Stimulated activated CD4-positive, alpha-beta T cell treated with anti-CD3 and anti-CD28 coated beads, Interleukin-4, amount 100 ng/mL, for 48 hours (primary cell): Measurements from ENCODE around the gene FOXS1.

Source experiments
- DNase-seq, 2 donors: peaks; one replicate each; pipeline ENCODE4 v3.0.0-alpha.2; 2020; ENCODE audit warnings: low read depth in 2 of 2

The FOXS1 gene

GRCh38 chr20:31845300-31845863 lies at the start of gene FOXS1:
Gene FOXS1 (minus strand): TSS chr20:31845604. CDS start chr20:31845542, 62 bp downstream.
- no peak for DNase-seq

GRCh38 chr20:31890646-31891045 lies 45.2 kb upstream of the FOXS1 start:
- no peak for DNase-seq

- no peak for DNase-seq
These were observed 38.4 kb upstream of the FOXS1 start for GRCh38 chr20:31883829-31884228.

GRCh38 chr20:31881945-31882344 lies 36.5 kb upstream of the FOXS1 start:
- DNase-seq, result no peak

DNA sequence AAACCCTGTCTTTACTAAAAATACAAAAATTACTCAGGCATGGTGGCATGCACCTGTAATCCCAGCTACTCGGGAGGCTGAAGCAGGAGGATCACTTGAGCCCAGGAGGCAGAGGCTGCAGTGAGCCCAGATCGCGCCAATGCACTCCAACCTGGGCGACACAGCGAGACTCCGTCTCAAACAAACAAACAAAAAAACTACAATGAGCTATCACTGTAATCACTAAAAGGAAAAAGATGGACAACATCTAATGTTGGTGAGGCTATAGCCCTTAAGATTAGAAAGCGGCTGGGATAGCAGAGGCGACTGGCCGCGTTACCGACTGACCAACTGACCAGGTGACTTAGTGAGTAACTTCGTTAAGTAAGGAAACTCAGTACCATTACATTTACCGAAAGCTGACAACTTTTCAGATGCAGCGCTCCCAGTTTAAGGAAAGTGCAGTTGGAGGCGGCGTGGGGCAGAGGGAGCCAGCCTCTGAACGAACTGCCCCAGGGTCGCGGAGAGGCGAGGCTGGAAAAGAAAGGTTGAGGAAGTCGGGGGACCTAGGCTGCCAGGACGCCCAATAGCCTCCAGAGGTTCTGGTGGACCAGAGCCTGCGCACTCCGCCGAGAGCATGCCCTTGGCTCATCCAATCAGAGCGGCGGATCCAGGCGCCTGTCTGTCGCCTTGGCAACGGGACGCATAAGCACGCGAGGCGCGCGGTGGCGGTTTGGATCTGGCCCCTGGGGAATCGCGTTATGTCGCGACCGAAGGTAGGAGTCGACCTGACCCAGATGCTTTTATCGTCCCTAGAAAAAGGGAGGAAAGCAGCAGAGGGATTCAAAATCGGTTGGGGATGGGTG lies 34.0 kb upstream of the FOXS1 start:
- DNase-seq, result peak; percentile 78 to 84

GRCh38 chr20:31877684-31878083 lies 32.3 kb upstream of the FOXS1 start:
- DNase-seq, result no peak

DNA sequence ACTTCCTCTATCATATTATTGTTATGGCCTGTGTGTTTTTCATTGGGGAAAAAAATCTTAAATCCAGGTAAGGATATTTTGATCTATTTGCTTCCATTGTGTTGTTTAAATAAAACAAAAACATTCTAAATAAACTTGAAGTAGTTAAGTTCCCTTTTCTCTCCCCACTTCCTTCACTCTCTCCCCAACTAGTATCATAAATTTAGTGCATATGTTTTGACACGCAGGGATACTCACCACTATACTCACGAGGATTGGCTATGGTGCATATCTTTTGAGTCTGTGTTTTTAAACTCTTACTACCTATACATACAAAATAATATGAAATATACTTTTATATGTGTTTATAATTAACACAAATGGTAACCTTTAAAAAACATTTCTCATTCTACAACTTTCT lies 30.3 kb upstream of the FOXS1 start:
- no peak for DNase-seq

GRCh38 chr20:31872406-31872805 lies 27.0 kb upstream of the FOXS1 start:
- no peak for DNase-seq

DNA sequence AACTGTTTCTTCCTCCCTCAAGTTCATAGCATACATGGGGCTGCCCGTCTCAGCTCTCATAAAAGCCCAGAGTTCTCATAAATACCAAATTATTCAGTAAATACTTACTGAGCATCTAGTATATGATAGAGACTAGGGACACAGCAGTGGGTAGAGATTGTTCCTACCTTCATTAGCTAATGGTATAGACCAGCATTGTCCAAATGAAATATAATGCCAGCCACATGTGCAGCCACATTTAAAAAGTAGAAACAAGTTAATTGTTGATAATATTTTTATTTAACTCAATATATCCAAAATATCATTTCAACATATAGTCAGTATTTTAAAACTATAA lies 26.2 kb upstream of the FOXS1 start:
- DNase-seq, result no peak

DNA sequence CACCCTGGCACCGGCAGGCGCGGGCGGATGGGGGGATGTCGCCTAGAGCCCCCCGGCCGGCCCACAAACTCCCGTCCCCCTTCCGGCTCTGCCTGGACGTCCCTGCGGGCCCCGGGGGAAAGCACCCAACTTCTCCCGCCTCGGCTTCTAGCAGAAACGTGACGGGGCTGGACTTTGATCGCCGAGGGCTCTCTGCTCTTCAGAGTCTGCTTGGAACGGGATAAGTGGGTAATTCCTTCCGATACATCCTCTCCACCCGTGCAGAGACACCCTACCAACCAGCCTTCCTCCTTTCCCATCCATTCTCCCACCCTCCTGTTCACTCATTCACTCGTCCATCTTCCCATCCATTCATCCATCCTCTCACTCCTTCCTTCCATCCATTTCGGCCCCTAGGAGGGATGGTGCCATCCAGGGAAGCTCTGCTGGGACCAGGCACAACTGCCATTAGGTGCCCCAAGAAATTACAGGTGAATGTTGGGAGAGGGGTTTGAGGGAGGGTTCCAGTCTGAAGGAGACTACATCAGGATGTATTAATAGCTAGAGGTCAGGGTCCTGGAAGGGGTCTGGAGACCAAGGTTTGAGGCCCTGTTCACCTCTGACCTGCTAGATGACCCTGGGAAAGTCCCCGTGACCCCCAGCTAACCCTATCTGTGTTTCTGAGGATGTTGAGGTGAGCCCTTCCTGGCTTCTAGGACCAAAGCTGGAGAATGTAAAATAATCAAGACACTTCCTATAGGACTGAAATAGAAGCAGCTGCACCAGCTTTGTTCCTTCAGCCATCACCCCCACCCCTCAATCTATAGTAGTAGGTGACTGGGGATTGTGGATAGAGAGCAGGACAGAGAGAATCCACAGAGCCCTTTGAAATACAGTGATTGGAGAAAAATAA lies 25.6 kb upstream of the FOXS1 start:
- DNase-seq, result no peak

DNA sequence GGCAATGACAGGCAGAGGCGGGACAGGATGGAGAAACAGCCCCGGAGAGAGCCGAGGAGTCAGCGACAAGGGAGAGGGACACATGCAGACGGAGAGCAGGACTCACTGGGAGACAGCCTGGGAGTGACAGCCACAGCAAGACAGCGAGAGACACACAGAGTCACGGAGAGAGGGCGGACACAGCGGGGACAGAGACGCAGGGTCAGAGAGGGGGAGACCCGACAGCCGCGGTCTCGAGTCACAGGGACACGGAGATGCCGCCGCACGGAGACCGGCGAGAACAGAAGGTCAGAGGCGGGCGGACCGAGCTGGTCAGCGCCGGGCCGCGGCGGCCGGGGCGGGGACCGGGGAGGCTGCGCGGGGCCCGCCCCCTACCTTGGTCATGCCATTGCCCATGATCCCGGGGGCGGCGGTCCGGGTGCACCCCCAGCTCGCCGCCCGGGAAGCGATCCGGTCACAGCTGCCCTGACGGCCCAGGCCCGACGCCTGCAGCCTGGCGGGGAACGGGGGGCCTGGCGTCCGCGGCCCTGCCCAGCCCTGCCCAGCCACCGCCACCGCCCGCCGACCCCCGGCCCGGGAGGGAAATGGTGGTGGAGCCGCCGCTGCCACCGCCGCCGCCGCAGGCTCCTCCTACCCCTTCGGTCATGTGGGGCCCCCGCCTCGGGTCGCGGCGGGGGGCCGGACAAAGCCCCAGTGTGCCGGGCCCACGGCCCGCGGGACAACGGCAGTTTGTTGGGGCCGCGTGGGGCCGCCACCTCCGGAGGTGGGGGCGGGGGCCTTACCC lies 24.7 kb upstream of the FOXS1 start, which contains the start of the genes DUSP15 and TTLL9:
Gene DUSP15, minus strand, starts transcription at position 586 of the 784 bp plus-strand sequence. Its CDS starts 190 bp downstream, at position 396.
Gene TTLL9, plus strand, starts transcription at position 693 of the 784 bp plus-strand sequence. CDS start 493 bp downstream, outside the sequence.
- DNase-seq, result no peak

DNA sequence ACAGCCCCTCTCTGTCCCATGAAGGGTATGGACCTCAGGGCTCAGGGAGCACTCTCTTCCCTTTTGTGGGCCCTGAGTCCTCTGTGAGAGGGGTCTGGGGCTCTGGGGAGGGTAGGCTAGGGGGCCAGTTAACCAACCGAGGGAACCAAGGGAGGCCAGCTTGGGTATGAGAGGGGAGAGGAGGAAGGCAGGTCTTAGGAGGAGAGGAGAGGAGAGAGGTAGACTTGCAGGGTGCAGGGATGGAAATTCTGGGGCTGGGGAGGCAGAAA lies 24.2 kb upstream of the FOXS1 start:
- no peak for DNase-seq

DNA sequence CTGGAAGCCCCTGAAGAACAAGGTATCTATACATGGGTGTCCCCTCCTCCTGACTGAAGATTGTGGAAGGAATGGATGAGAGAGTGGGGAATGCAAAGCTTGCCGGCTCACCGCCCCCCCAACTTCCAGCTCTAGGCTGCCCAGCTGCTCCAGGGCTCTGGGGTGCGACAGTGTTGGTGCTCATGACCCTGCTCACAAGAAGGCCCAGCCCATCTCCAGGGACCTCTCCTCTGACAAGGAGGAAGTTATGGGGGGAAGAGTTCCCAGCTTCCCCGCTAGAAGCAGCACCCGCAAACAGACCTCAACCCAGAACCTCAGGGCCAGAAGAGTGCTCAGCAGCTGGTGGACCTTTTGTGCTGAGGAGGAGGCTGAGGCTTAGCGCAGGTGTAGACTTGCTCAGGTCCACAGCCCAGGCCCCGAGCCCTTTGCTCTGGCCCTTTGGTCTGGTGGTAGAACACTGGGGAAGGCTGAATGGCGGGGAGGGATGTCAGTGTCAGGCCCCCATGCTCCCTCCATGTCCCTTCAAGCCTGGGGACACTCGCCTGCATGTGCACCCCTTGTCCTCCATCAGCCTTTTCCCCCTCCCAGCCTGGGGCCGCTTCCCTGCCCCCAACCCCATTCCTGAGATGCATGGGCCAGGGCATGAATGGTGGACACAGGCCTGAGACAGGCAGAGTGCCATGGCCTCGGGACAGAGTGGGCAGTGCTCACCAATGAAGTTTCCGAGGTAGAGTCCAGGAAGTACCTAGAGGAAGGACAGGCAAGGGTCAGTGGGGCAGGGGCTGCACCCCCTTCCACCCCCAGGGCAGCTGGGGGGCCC lies 23.7 kb upstream of the FOXS1 start:
- DNase-seq, result no peak

- no peak for DNase-seq
These were observed 20.8 kb upstream of the FOXS1 start for GRCh38 chr20:31866221-31866620.

- no peak for DNase-seq
These were observed 19.4 kb upstream of the FOXS1 start for GRCh38 chr20:31864521-31865400.

DNA sequence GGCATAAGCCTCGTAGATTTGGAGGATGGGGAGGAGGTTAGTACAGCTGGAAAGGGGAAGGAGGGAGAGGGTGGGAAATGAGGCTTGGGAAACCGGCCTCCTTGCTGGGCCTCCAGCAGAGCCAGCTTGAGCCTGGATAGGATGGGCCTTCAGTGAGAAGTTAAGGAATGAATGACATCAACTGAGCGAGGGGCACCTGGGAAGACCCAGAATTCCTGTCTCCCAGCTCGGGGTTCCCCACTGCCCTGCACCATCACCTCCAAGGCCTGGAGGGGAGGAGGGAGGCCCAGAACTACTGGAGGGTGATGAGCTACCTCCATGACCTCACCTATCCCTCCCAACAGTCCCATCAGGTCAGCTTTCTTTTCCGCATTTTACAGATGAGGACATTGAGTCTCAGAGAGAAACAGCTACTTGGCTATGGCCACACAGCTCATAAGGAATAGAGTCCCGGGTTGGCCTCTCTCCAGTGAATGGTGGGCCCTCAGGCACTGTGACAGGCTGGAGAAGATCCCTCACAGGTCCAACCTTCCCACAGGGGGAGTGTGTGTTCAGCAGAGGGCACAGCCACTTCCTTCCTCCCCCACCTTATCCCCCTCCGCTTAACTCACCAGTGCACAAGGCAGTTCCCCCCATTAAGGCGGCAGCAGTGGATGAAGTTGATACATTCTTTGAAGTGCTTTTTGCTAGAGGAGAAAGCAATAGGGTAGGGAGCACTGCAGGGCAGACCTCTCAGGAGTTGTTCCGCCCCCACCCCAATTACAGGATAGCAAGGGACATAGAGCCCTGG lies 18.1 kb upstream of the FOXS1 start:
- DNase-seq, result no peak

GRCh38 chr20:31862506-31862905 lies 17.1 kb upstream of the FOXS1 start:
- no peak for DNase-seq

DNA sequence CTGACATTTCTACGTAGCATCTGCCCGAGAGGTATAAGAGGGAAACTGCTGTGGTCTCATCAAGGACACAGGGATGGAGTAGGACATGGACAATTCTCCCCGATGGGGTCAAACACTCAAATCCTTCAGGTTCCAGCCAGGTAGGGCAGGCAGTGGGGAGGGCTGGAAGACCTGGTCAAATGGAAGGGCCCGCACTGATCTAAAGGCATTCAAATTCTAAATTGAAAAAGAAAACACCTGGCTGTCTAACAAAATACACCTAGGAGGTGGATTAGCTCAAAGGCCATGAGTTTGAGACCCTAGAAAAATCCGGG lies 16.7 kb upstream of the FOXS1 start:
- DNase-seq, result no peak
